Stomach (tissue), 9 donors: ENCODE data around the gene TUBA4B. TPM values are rescaled to one million over a fixed set of nuclear protein-coding genes. Genes with fewer than 3 reads are reported as not detected.

Source experiments
- DNase-seq, 2 donors: peaks; one replicate each; pipeline versions ENCODE4 v3.0.0 to v3.0.0-alpha.2; 2013 to 2019
- H3K27ac ChIP-seq, 5 donors: fragments of 200-600 bp in 4 of 5; sonication (generic) in 4 of 5; one replicate each; pipeline ENCODE4 v1.5.1; 2013 to 2019; ENCODE audit warnings: mild to moderate bottlenecking in 1 of 5, moderate library complexity in 1 of 5
- H3K27me3 ChIP-seq, 3 donors: fragments of 200-600 bp; sonication (generic); one replicate each; pipeline ENCODE4 v1.5.1; 2017 to 2019; ENCODE audit warnings: mixed run types in 1 of 3
- H3K36me3 ChIP-seq, 4 donors: fragments of 200-600 bp; sonication (generic); 1 replicate in 3 of 4; 2 replicates in 1 of 4; pipeline ENCODE4 v1.5.1; 2016 to 2019
- H3K4me1 ChIP-seq, 4 donors: fragments of 200-600 bp; sonication (generic); one replicate each; pipeline ENCODE4 v1.5.1; 2016 to 2019
- H3K4me3 ChIP-seq, 4 donors: fragments of 200-600 bp; sonication (generic) in 3 of 4; one replicate each; pipeline ENCODE4 v1.5.1; 2016 to 2019; ENCODE audit warnings: mild to moderate bottlenecking in 1 of 4
- H3K9me3 ChIP-seq, 4 donors: fragments of 200-600 bp; sonication (generic); one replicate each; pipeline ENCODE4 v1.5.1; 2016 to 2019
- CTCF ChIP-seq, 7 experiments: fragments of 450-650 bp in 4 of 7; fragments of 200-600 bp in 3 of 7; sonication (generic) in 3 of 7; IDR thresholded peaks; one replicate each; pipeline ENCODE4 v1.5.1; 2016 to 2019; ENCODE audit warnings: antibody characterized with exemption in 7 of 7, control low read depth in 2 of 7, mild to moderate bottlenecking in 1 of 7
- EP300 ChIP-seq: sonication (generic); formaldehyde crosslinking; IDR thresholded peaks from one replicate; pipeline ENCODE4 v1.6.1; 2017; ENCODE audit warnings: antibody characterized with exemption
- POLR2A ChIP-seq, 4 donors: fragments of 450-650 bp; IDR thresholded peaks; one replicate each; pipeline ENCODE4 v1.6.1; 2016; ENCODE audit warnings: antibody characterized with exemption in 4 of 4, control low read depth in 2 of 4, mild to moderate bottlenecking in 1 of 4, moderate library complexity in 1 of 4
- POLR2AphosphoS5 ChIP-seq, 3 donors: sonication (generic); formaldehyde crosslinking; IDR thresholded peaks; one replicate each; pipeline ENCODE4 v1.6.1; 2016; ENCODE audit warnings: antibody characterized with exemption in 3 of 3
- WGBS, 5 donors: extraction: QIAGEN DNeasy Blood & Tissue Kit in 3 of 5; methylation state at CpG; one replicate each; pipeline versions ENCODE4 v1.1.5 to v1.1.7; 2013 to 2018; 5-methylcytosine and 5-hydroxymethylcytosine counted together
- intact Hi-C: fragments of 100-400 bp; cut with DNase I; formaldehyde crosslinking; loops from one replicate; pipeline ENCODE4 v1.15.1; 2023; ENCODE audit warnings: low total_unique reads
- polyA plus RNA-seq, 3 donors: library from polyadenylated mRNA; stranded (reverse); fragments of 200-250 nt; gene quantifications; one replicate each; pipeline ENCODE4 v1.2.3, GENCODE V29; 2013
- total RNA-seq, 5 donors: library from RNA; depleted of rRNA; stranded (reverse); fragments of >200 nt; gene quantifications; one replicate each; pipeline versions ENCODE4 v1.1.0 to v1.2.3, GENCODE V29; 2014 to 2016
- donor health status: healthy with polysubstance abuse.
- donor health status: Bipolar disorder and iron deficiency.
- donor health status: healthy.

Gene TUBA4B
- total and polyA plus RNA-seq, 8 donors = not detected

- no peak for DNase-seq
- intact Hi-C loops = no loop called here
- H3K36me3 ChIP-seq = no peaks in the 10 kb centered on the region
Observed at GRCh38 chr2:219297766-219298456, 44.9 kb downstream of the TUBA4B start.

GRCh38 chr2:219298759-219299371, 45.8 kb downstream of the TUBA4B start:
- peaks cover 0 to 46% (median 18%) of the 10 kb centered on the region in 3 donors for H3K27me3 ChIP-seq
- peak; percentile 91 to 95 for DNase-seq
- WGBS, 5 donors = 19 to 42% (median 22%) methylated on average over 6 to 15 of the region's 15 CpGs
- H3K36me3 ChIP-seq = no peaks in the 10 kb centered on the region
- no peak overlapping the region for H3K27ac ChIP-seq
- TF ChIP-seq POLR2AphosphoS5 (IDR thresholded peaks at IDR 0.05) = peak in 2 of 3 donors; percentile 38 to 69
- no peak for TF ChIP-seq POLR2A (IDR thresholded peaks at IDR 0.05)
- TF ChIP-seq CTCF (IDR thresholded peaks at IDR 0.05) = peak in 6 of 7 experiments; percentile 84 to 100 (median 98)
- intact Hi-C loops = no loop called here
- H3K9me3 ChIP-seq = no peaks in the 10 kb centered on the region
- H3K4me3 ChIP-seq = no peak overlapping the region
- peaks cover 4 to 22% (median 17%) of the 10 kb centered on the region in 4 donors for H3K4me1 ChIP-seq

More at GRCh38 chr2:219297766-219298456, 44.9 kb downstream of the TUBA4B start:
- Histone ChIP-seq H3K27me3 (peaks cover 0 to 37% (median 18%) of the 10 kb centered on the region in 3 donors), H3K9me3 (no peaks in the 10 kb centered on the region), H3K27ac (no peak overlapping the region), H3K4me1 (peaks cover 4 to 24% (median 19%) of the 10 kb centered on the region in 4 donors), H3K4me3 (no peak overlapping the region)
- no peak for TF ChIP-seq EP300
- TF ChIP-seq POLR2AphosphoS5 (IDR thresholded peaks at IDR 0.05) = no peak
- no peak for TF ChIP-seq POLR2A (IDR thresholded peaks at IDR 0.05)
- no peak for TF ChIP-seq CTCF (IDR thresholded peaks at IDR 0.05)
- WGBS, 5 donors = 77 to 86% (median 82%) methylated on average over 11 to 14 of the region's 14 CpGs

GRCh38 chr2:219299372-219299760, 46.3 kb downstream of the TUBA4B start:
- no peak for DNase-seq
- TF ChIP-seq POLR2AphosphoS5 (IDR thresholded peaks at IDR 0.05) (no peak), EP300 (no peak), POLR2A (IDR thresholded peaks at IDR 0.05) (no peak), CTCF (IDR thresholded peaks at IDR 0.05) (no peak)
- H3K27ac ChIP-seq = no peak overlapping the region
- 77 to 95% (median 84%) methylated on average over 3 to 6 of the region's 6 CpGs for WGBS, 5 donors
- no peaks in the 10 kb centered on the region for H3K9me3 ChIP-seq
- no peak overlapping the region for H3K4me3 ChIP-seq
- no peaks in the 10 kb centered on the region for H3K36me3 ChIP-seq
- peaks cover 0 to 49% (median 18%) of the 10 kb centered on the region in 3 donors for H3K27me3 ChIP-seq
- H3K4me1 ChIP-seq = peaks cover 1 to 17% (median 12%) of the 10 kb centered on the region in 4 donors
- intact Hi-C loops = no loop called here

- no peak for TF ChIP-seq EP300
- TF ChIP-seq POLR2AphosphoS5 (IDR thresholded peaks at IDR 0.05) = no peak
- no peak for TF ChIP-seq CTCF (IDR thresholded peaks at IDR 0.05)
- TF ChIP-seq POLR2A (IDR thresholded peaks at IDR 0.05) = no peak
- Histone ChIP-seq H3K27ac (no peak overlapping the region), H3K27me3 (peaks cover 0 to 49% (median 18%) of the 10 kb centered on the region in 3 donors), H3K9me3 (no peaks in the 10 kb centered on the region), H3K4me1 (peaks cover 0 to 12% (median 8%) of the 10 kb centered on the region in 4 donors), H3K4me3 (no peak overlapping the region), H3K36me3 (no peaks in the 10 kb centered on the region)
- intact Hi-C loops = loop anchor here (5.0 to 10.0 kb wide), 2 partner anchors 138 to 275 kb away; partner anchors contain the start of gene NHEJ1
- 55 to 62% (median 57%) methylated on average over 5 of the region's 5 CpGs for whole genome bisulfite sequencing, 5 donors
- DNase-seq = no peak
Observed at GRCh38 chr2:219300022-219300421, 47.0 kb downstream of the TUBA4B start.
